GM18508 (cell line): ENCODE data around the gene ZNF385D.
A peak's percentile ranks its signal among the peaks of the same experiment; 100 is the strongest.

Experiments used
- ATAC-seq: cut with Tn5 transposase; IDR thresholded peaks from one replicate; pipeline ENCODE4 v1.9.1; 2021; ENCODE audit warnings: moderate number of reproducible peaks; ENCODE audit not compliant: insufficient read depth, unreplicated experiment

ZNF385D gene

DNA sequence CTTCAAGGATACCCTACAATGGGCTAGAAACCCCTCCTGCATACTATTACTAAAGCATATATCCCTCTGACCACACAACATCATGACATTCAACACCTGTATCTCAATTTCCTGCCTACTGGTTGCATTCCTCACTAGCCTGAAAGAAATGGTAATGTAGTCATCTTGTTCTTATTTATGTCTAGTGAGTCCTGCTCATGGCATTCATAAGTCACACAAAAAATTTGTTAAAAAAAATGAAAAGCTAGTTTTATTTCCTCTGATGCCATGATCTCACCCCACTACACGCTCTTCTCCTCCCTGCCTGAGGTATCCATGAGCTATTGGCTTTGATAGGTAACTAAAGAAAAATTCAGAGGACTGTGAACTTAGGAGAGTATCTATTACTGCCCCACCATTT is 284.5 kb downstream of the ZNF385D start:
- no peak for ATAC-seq

- ATAC-seq = no peak
Observed at GRCh38 chr3:21464746-21465145, 286.3 kb downstream of the ZNF385D start.

GRCh38 chr3:21463319-21463718 is 287.7 kb downstream of the ZNF385D start:
- ATAC-seq = no peak

GRCh38 chr3:21462141-21462540 is 288.9 kb downstream of the ZNF385D start:
- no peak for ATAC-seq

DNA sequence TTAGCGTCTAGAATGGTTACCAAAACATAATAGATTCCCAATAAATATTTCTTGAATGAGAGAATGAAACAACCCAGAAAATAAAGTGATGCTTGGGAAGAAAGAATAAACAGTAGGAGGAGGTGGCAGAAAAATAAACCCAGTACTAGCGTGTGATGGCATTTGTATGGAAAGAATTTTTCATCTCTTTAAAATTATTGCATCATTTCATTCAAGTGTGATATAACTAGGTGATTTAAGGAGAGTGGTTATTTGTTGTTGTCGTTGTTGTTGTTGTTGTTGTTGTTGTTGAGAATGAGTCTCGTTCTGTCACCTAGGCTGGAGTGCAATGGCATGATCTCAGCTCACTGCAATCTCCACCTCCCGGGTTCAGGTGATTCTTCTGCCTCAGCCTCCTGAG is 293.9 kb downstream of the ZNF385D start:
- no peak for ATAC-seq

GRCh38 chr3:21449738-21450137 is 301.3 kb downstream of the ZNF385D start:
- ATAC-seq = no peak

DNA sequence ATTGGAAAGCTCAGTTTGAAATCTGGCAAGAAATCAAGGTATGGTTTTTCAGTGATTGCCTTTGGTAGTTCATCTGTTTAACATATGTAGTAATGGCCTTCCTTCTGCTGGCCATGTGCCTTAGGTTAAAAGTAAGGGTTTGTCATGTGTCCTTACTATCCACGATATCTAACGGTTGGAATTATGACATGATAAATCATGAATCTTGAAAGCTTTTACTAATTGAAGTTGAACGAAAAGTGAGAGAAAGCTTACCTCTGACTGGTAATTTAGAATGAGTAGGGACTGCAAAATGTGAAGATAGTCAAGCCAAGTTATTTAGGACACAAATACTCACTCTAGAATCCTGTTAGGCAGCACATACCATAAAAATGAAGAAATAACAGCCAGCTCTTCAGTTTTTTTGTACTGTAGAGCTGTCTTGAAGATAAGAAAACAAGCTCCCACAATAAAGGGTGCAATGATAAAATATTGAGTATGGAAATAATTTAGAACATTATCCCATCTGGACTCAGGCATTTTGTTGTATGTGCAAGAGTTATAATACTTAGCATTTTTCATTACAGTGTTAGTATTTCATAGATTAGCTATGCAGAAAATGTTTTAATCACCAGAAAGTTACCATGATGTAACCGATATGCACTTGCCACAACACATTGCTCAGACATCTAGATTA is 303.4 kb downstream of the ZNF385D start:
- ATAC-seq = no peak

DNA sequence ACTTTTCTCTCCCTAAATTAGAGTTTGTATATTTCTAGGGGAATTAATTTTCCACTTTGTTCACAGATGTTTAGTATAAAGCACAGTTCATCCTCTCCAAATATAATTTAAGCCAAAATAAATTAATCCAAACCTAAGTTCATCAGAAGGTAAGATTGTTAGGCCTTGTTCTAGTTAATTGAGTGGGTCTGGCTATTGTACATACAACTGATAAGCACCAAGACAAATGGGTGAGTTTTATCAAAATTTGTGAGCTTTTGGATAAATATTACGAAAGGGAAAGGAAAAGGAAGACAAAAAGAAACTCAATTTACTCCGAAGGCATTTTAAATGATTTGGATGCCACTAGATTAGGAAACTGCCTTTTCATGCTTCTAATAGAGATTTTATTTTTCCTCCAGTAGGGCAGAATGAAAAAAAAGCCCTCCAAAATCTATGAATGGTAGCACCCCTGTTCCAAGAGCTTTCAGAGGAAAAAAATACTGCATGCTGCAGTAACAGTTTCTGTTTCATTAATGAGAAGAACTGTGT is 304.0 kb downstream of the ZNF385D start:
- no peak for ATAC-seq

- ATAC-seq = peak; percentile 73
Observed at GRCh38 chr3:21446027-21446426, 305.0 kb downstream of the ZNF385D start.

GRCh38 chr3:21441821-21442220 is 309.2 kb downstream of the ZNF385D start:
- no peak for ATAC-seq

DNA sequence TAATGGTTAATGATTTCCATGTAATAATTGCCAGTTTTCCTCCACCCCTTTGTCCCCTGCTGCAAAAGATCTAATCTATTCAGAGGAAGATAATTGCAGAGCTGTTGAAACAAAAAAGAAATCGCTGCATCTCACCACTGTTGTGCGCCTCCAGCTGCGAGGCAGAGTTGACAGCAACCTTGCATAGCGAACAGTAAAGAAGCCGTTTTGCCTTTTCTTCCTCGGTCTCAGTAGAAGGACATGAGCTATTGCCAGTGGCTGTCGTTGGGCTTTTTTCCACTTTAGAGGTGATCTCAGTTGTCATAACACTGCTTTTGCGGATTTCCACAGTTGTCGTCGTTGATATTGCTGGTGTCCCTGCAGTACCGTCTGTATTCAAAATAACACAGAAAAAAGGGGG is 314.2 kb downstream of the ZNF385D start:
- no peak for ATAC-seq

GRCh38 chr3:21435871-21436270 is 315.1 kb downstream of the ZNF385D start:
- no peak for ATAC-seq

GRCh38 chr3:21434310-21434709 is 316.7 kb downstream of the ZNF385D start:
- no peak for ATAC-seq

GRCh38 chr3:21433751-21434150 is 317.3 kb downstream of the ZNF385D start:
- no peak for ATAC-seq

DNA sequence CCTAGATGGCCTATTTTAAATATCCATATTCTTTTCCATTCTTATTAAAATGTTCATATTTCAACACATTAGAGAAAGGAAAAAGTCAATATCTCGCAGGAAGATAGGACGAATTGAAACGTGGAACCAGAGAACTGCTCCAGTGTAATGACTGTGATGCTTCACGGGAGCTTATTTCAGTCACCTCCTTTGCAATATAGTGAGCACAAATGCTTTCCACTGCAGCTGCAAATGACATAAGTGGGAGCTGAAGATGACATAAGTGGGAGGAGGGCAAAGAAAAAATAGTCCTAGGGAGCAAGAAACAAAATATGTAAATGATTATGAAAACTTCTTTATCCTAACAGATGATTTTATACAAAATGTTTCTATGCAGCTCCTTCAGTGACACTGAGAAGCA is 324.1 kb downstream of the ZNF385D start:
- ATAC-seq = no peak

DNA sequence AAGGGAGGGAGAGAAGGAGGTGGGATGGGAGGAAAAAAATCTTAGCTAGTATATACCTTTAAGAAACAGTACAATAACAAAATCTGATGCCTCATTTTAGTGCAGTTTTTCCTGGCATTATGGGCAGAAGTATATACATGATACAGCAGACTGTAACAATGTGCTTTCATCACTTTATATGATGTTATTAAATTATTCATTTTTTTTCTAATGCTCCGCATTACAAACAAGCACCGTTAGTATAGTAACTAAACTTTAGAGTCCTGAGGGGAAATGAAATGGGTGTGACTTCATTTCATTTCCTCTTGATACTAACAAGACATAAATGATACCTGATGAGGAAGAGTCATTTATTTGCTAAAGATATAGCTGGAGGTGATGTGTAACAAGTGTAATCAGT is 325.3 kb downstream of the ZNF385D start:
- ATAC-seq = no peak

- ATAC-seq = no peak
Observed at GRCh38 chr3:21421096-21421495, 329.9 kb downstream of the ZNF385D start.

DNA sequence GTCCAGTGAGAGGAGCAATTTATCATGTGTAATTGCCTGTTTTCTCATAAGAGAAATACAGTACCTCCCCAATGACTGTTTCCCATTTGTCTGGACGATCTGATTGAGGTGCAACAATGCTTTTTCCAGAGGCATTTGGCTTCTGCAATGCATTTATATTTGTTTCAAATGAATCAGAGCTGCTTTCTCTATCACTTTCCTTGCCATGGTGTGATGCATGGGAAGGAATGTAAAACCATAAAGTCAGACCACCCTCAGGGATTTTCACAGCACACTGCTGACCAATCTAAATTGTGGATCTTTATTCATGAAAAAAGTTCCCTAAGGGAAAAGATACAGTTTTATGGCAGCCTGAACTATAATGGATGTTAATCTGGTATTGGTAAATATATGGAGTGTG is 333.0 kb downstream of the ZNF385D start:
- no peak for ATAC-seq

GRCh38 chr3:21414506-21414905 is 336.5 kb downstream of the ZNF385D start:
- no peak for ATAC-seq

GRCh38 chr3:21411058-21411457 is 340.0 kb downstream of the ZNF385D start:
- no peak for ATAC-seq

- no peak for ATAC-seq
Observed at GRCh38 chr3:21409401-21409800, 341.6 kb downstream of the ZNF385D start.

GRCh38 chr3:21407743-21408142 is 343.3 kb downstream of the ZNF385D start:
- no peak for ATAC-seq
